ENCODE data around the gene MED26.

MED26 gene

GRCh38 chr19:16587833-16588823, 39.9 kb downstream of the MED26 start:
- peak; percentile 91 for DNase-seq

GRCh38 chr19:16586991-16587832, 40.8 kb downstream of the MED26 start:
- DNase-seq, result no peak

- DNase-seq, result no peak
Observed at GRCh38 chr19:16586477-16586871, 41.5 kb downstream of the MED26 start.

GRCh38 chr19:16585808-16586476, 42.1 kb downstream of the MED26 start:
- DNase-seq, result peak; percentile 85

GRCh38 chr19:16585094-16585801, 42.8 kb downstream of the MED26 start:
- no peak for DNase-seq

- peak; percentile 88 for DNase-seq
Observed at GRCh38 chr19:16584248-16585093, 43.5 kb downstream of the MED26 start.

- DNase-seq, result no peak
Observed at GRCh38 chr19:16582486-16583261, 45.3 kb downstream of the MED26 start.

- DNase-seq, result no peak
Observed at GRCh38 chr19:16581971-16582343, 46.0 kb downstream of the MED26 start.

GRCh38 chr19:16581145-16581970, 46.6 kb downstream of the MED26 start:
- DNase-seq, result no peak

- DNase-seq, result no peak
Observed at GRCh38 chr19:16579381-16579780, 48.6 kb downstream of the MED26 start.

GRCh38 chr19:16577531-16577985, 50.4 kb downstream of the MED26 start:
- DNase-seq, result no peak

- DNase-seq, result no peak
Observed at GRCh38 chr19:16576690-16577530, 51.1 kb downstream of the MED26 start.

GRCh38 chr19:16575861-16576689, 51.9 kb downstream of the MED26 start:
- no peak for DNase-seq

GRCh38 chr19:16575282-16575681, 52.7 kb downstream of the MED26 start:
- DNase-seq, result no peak

- DNase-seq, result no peak
Observed at GRCh38 chr19:16573925-16574324, 54.1 kb downstream of the MED26 start.

GRCh38 chr19:16573296-16573695, 54.7 kb downstream of the MED26 start:
- no peak for DNase-seq

GRCh38 chr19:16572332-16573211, 55.4 kb downstream of the MED26 start, which contains the start of gene SLC35E1:
Gene SLC35E1 (minus strand): TSS chr19:16572415. CDS start chr19:16572364, 51 bp downstream.
- DNase-seq, result peak; percentile 96

Data from MV-4-11 (cell line).